BLaER1 treated with 17β-estradiol and CSF1 and Interleukin-3, amounts not matched to agents 10 nM and 100 nM (cell line): ENCODE results near the gene MAP1A.
"Not testable (repeated sequence)": the region's sequence is repeated elsewhere in the genome, so short reads cannot be mapped to it uniquely, and the experiment has no call there.

Experiments
- H3K27ac ChIP-seq, 11 experiments: shearing (Covaris generic); formaldehyde crosslinking; 2 replicates each; pipeline ENCODE4 v1.8.1; 2022
- H3K27me3 ChIP-seq, 11 experiments: shearing (Covaris generic); formaldehyde crosslinking; 2 replicates each; pipeline ENCODE4 v1.8.1; 2022
- H3K36me3 ChIP-seq, 11 experiments: shearing (Covaris generic); formaldehyde crosslinking; 2 replicates each; pipeline ENCODE4 v1.8.1; 2022
- H3K4me1 ChIP-seq, 10 experiments: shearing (Covaris generic); formaldehyde crosslinking; 2 replicates each; pipeline ENCODE4 v1.8.1; 2022
- H3K4me2 ChIP-seq, 11 experiments: shearing (Covaris generic); formaldehyde crosslinking; 2 replicates each; pipeline ENCODE4 v1.8.1; 2022
- H3K4me3 ChIP-seq, 10 experiments: shearing (Covaris generic); formaldehyde crosslinking; 2 replicates each; pipeline ENCODE4 v1.8.1; 2022
- H3K9ac ChIP-seq, 11 experiments: shearing (Covaris generic); formaldehyde crosslinking; 2 replicates each; pipeline ENCODE4 v1.8.1; 2022
- H3K9me3 ChIP-seq, 11 experiments: shearing (Covaris generic); formaldehyde crosslinking; replicated peaks in 1 of 11; 2 replicates each; pipeline ENCODE4 v1.8.1; 2022
- H4K20me1 ChIP-seq, 11 experiments: shearing (Covaris generic); formaldehyde crosslinking; 2 replicates each; pipeline ENCODE4 v1.8.1; 2022
- Cebpa-rat ChIP-seq, 11 experiments: shearing (Covaris generic); IDR thresholded peaks; 2 replicates each; pipeline ENCODE4 v1.8.1; 2022

Gene MAP1A

GRCh38 chr15:43550527-43551363 lies 33.3 kb downstream of the MAP1A start:
- Histone ChIP-seq H3K27me3 (no peaks in the 10 kb centered on the region), H3K27ac (no peak overlapping the region), H3K36me3 (peaks cover 62 to 95% (median 69%) of the 10 kb centered on the region in 11 experiments), H3K4me2 (no peak overlapping the region), H3K9ac (no peak overlapping the region), H3K9me3 (peaks cover 12 to 21% (median 14%) of the 10 kb centered on the region in 11 experiments; a peak in 21 of 22 replicates), H3K4me1 (no peaks in the 10 kb centered on the region), H3K4me3 (no peak overlapping the region), H4K20me1 (no peaks in the 10 kb centered on the region)
- TF ChIP-seq Cebpa-rat (IDR thresholded peaks at IDR 0.05) = no peak

- TF ChIP-seq Cebpa-rat (IDR thresholded peaks at IDR 0.05) = no peak
- Histone ChIP-seq H3K9ac (no peak overlapping the region), H3K4me2 (no peak overlapping the region), H3K27me3 (no peaks in the 10 kb centered on the region), H4K20me1 (no peaks in the 10 kb centered on the region), H3K36me3 (peaks cover 63 to 97% (median 73%) of the 10 kb centered on the region in 11 experiments), H3K27ac (no peak overlapping the region), H3K4me3 (no peak overlapping the region), H3K4me1 (no peaks in the 10 kb centered on the region), H3K9me3 (peaks cover 12 to 15% (median 14%) of the 10 kb centered on the region in 11 experiments; a peak in 21 of 22 replicates)
These were observed 34.8 kb downstream of the MAP1A start for GRCh38 chr15:43552256-43552655.

GRCh38 chr15:43552986-43553385 lies 35.6 kb downstream of the MAP1A start:
- TF ChIP-seq Cebpa-rat (IDR thresholded peaks at IDR 0.05) = no peak
- no peak overlapping the region for H3K4me3 ChIP-seq
- H3K9me3 ChIP-seq = peaks cover 5 to 8% (median 6%) of the 10 kb centered on the region in 11 experiments; a peak in 21 of 22 replicates
- no peak overlapping the region for H3K4me2 ChIP-seq
- H3K4me1 ChIP-seq = no peaks in the 10 kb centered on the region
- no peaks in the 10 kb centered on the region for H4K20me1 ChIP-seq
- no peak overlapping the region for H3K9ac ChIP-seq
- H3K27me3 ChIP-seq = no peaks in the 10 kb centered on the region
- peaks cover 62 to 97% (median 71%) of the 10 kb centered on the region in 11 experiments for H3K36me3 ChIP-seq
- H3K27ac ChIP-seq = no peak overlapping the region

- not testable (repeated sequence) for H4K20me1 ChIP-seq, H3K9me3 ChIP-seq, H3K9ac ChIP-seq, H3K27me3 ChIP-seq, H3K4me1 ChIP-seq, H3K4me3 ChIP-seq, H3K4me2 ChIP-seq, H3K27ac ChIP-seq
- peaks cover 12 to 16% (median 15%) of the 10 kb centered on the region in 11 experiments; a peak in 21 of 22 replicates for H3K36me3 ChIP-seq
These were observed 45.3 kb downstream of the MAP1A start for GRCh38 chr15:43562753-43563152.

- not testable (repeated sequence) for H4K20me1 ChIP-seq, H3K36me3 ChIP-seq, H3K9ac ChIP-seq, H3K9me3 ChIP-seq, H3K4me3 ChIP-seq, H3K4me2 ChIP-seq, H3K4me1 ChIP-seq, H3K27ac ChIP-seq, H3K27me3 ChIP-seq
These were observed 46.4 kb downstream of the MAP1A start for GRCh38 chr15:43563793-43564192.

- H3K4me2 ChIP-seq, H3K27ac ChIP-seq, H3K9ac ChIP-seq, H3K4me3 ChIP-seq, H3K27me3 ChIP-seq, H3K4me1 ChIP-seq, H3K36me3 ChIP-seq, H3K9me3 ChIP-seq, H4K20me1 ChIP-seq: not testable (repeated sequence)
These were observed 49.2 kb downstream of the MAP1A start for GRCh38 chr15:43566615-43567014.

- H3K9ac ChIP-seq, H3K36me3 ChIP-seq, H3K4me3 ChIP-seq, H3K4me2 ChIP-seq, H3K4me1 ChIP-seq, H4K20me1 ChIP-seq, H3K27me3 ChIP-seq, H3K27ac ChIP-seq, H3K9me3 ChIP-seq: not testable (repeated sequence)
These were observed 57.2 kb downstream of the MAP1A start for GRCh38 chr15:43574607-43575006.
